GM18505 (cell line): ENCODE results near the gene UNC5A.
"Not testable (repeated sequence)": the region's sequence is repeated elsewhere in the genome, so short reads cannot be mapped to it uniquely, and the experiment has no call there.

Source experiments
- ATAC-seq: cut with Tn5 transposase; IDR thresholded peaks from one replicate; pipeline ENCODE4 v1.9.1; 2021; ENCODE audit not compliant: unreplicated experiment
- POLR2A ChIP-seq: IDR thresholded peaks from 4 replicates; pipeline ENCODE4 v1.6.1; 2011; ENCODE audit warnings: borderline replicate concordance; ENCODE audit not compliant: insufficient read depth, insufficient read length; ENCODE audit errors: extremely low read depth

UNC5A gene

GRCh38 chr5:176864755-176865154, 54.4 kb downstream of the UNC5A start:
- no peak for ATAC-seq

DNA sequence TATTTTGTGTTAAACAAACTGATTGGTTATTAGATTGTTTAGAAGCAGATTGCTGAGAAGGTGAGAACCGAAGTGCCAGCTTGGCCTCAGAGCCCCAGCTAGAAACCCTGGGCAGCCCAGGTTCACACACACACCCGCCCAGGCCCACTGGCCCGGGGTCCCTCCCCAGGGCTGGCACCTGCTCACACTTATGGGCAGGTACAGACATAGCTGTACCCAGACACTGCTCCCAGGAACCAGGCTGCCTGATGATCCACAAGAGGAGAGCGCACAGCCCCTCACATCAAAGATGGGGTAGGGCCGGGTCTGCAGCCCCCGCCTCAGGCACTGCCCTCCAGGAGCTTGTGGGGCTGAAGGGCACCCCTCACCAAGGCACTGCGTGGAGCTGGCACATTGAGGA, 55.6 kb downstream of the UNC5A start:
- ATAC-seq, result no peak
- no peak for TF ChIP-seq POLR2A

More at GRCh38 chr5:176864755-176865154, 54.4 kb downstream of the UNC5A start:
- TF ChIP-seq POLR2A, result no peak

DNA sequence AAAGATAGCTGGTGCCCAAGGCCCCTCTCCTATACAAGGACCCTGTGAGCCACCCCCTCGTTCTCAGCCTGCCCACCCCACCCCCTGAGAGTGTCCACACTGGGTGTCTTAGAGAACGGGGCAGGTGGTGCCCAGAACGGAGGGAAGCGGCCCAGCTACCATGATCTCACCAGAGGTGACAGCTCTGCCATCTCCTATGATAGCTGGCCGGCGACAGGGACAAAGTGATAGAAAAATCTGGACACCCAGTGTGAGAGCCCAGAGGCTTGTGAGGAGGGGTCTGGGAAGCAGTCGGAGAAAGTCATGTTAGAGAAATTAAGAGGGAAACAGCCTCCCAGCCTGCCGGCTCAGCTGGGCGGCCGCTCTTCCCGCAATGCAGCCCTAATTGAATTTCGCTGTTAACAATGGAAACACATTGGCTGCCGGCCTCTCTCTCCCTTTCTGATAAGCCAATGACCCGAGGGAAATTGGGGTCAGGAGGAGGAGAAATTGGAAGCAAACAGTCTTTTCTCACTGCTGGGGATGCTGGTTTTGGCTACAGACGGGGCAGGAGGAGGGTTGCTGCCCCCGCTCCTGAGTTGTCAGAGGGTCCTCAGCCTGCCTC, 56.5 kb downstream of the UNC5A start:
- ATAC-seq, result no peak
- no peak for TF ChIP-seq POLR2A

- TF ChIP-seq POLR2A, result no peak
- no peak for ATAC-seq
These were observed 57.8 kb downstream of the UNC5A start for GRCh38 chr5:176868126-176868525.

- ATAC-seq, result no peak
These were observed 58.4 kb downstream of the UNC5A start for GRCh38 chr5:176868731-176869130.

GRCh38 chr5:176869501-176870109, 59.2 kb downstream of the UNC5A start:
- no peak for ATAC-seq
- no peak for TF ChIP-seq POLR2A

More at GRCh38 chr5:176868731-176869130, 58.4 kb downstream of the UNC5A start:
- no peak for TF ChIP-seq POLR2A

DNA sequence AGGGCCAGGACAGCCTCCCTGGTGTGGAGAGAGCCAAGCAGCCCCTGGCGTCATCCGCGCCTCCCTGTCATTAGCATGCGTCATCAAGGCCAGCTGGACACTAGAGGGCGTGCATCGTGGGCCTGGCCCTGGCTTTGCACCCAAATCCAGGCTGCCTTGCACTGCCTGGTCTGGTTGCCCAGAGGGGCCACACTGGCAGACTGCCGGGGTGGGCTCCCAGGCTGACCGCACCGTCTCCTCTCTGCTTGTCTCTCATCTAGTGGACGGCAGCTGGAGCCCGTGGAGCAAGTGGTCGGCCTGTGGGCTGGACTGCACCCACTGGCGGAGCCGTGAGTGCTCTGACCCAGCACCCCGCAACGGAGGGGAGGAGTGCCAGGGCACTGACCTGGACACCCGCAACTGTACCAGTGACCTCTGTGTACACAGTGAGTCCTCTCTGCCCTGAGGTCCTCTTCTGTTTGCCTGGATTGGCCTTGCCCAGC, 59.8 kb downstream of the UNC5A start:
- no peak for ATAC-seq
- TF ChIP-seq POLR2A, result no peak

- ATAC-seq, result not testable (repeated sequence)
These were observed 60.3 kb downstream of the UNC5A start for GRCh38 chr5:176870644-176871043.

DNA sequence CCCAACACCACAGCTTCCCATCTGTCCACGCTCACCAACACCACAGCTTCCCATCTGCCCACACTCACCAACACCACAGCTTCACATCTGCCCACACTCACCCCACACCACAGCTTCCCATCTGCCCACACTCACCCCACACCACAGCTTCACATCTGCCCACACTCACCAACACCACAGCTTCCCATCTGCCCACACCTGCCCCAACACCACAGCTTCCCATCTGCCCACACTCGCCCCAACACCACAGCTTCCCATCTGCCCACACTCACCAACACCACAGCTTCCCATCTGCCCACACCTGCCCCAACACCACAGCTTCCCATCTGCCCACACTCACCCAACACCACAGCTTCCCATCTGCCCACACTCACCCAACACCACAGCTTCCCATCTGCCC, 62.2 kb downstream of the UNC5A start:
- ATAC-seq, result not testable (repeated sequence)

GRCh38 chr5:176873011-176873410, 62.7 kb downstream of the UNC5A start:
- ATAC-seq, result not testable (repeated sequence)

- TF ChIP-seq POLR2A, result no peak
- no peak for ATAC-seq
These were observed 63.3 kb downstream of the UNC5A start for GRCh38 chr5:176873541-176874172.

GRCh38 chr5:176874198-176874780, 63.9 kb downstream of the UNC5A start:
- TF ChIP-seq POLR2A, result no peak
- ATAC-seq, result no peak

- no peak for TF ChIP-seq POLR2A
- no peak for ATAC-seq
These were observed 64.7 kb downstream of the UNC5A start for GRCh38 chr5:176875014-176875550.

DNA sequence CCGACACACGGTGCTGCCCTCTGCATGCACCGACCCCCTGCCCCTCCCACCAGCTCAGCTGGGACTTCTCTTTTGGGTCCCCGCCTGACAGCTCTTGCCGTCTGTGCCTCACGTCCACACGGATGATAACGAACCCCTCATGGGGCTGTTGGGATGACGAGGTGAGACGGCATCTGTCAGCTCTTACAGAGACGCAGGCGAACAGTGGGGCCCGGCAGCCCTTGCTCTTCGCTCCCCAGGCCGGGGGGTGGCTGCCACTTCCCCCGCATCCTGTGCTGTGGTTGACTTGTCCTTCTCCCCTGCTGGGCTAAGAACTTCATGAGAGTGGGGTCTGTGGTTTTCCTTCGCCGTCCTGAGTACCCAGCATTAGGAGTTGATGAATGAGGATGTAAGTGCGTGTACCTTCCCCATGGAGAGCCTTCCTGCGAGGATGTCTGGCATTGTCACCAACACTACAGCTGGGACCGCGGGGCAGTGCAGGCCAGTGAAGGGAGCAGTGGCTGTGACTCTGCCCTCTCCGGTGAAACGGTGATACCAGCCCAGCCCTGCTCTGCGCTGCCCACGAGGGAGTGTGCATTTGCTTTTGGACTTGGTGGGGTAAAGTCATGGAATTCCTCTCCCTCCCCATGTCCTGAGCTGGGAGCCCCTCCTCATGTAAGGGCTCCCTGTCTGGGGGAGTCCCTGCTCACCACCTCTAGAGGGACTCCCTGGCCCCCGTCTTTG, 65.6 kb downstream of the UNC5A start:
- no peak for TF ChIP-seq POLR2A
- no peak for ATAC-seq
